ENCODE results near the gene VAT1L.

VAT1L gene

GRCh38 chr16:77780378-77780837 is 8.0 kb upstream of the VAT1L start:
- peak; percentile 74 for FAIRE-seq
- DNase-seq (ENCODE audit: insufficient read length, low spot score), result peak; percentile 91

GRCh38 chr16:77781091-77781490 is 7.3 kb upstream of the VAT1L start:
- DNase-seq (ENCODE audit: insufficient read length, low spot score) (no peak), FAIRE-seq (peak; percentile 38)

- peak; percentile 65 for FAIRE-seq
- DNase-seq (ENCODE audit: insufficient read length, low spot score), result no peak
Observed at GRCh38 chr16:77782694-77783093, 5.7 kb upstream of the VAT1L start.

GRCh38 chr16:77784441-77785372 is 3.7 kb upstream of the VAT1L start:
- DNase-seq (ENCODE audit: insufficient read length, low spot score) (no peak), FAIRE-seq (no peak)

GRCh38 chr16:77785373-77785764 is 3.0 kb upstream of the VAT1L start:
- no peak for FAIRE-seq
- DNase-seq (ENCODE audit: insufficient read length, low spot score), result no peak

GRCh38 chr16:77786186-77786847 is 2.0 kb upstream of the VAT1L start:
- no peak for DNase-seq (ENCODE audit: insufficient read length, low spot score)
- no peak for FAIRE-seq

- no peak for FAIRE-seq
- DNase-seq (ENCODE audit: insufficient read length, low spot score), result no peak
Observed at GRCh38 chr16:77787452-77787851, 912 bp upstream of the VAT1L start.

GRCh38 chr16:77789085-77790008 is 983 bp downstream of the VAT1L start:
- FAIRE-seq (peak; percentile 33), DNase-seq (ENCODE audit: insufficient read length, low spot score) (no peak)

- FAIRE-seq, result no peak
- DNase-seq (ENCODE audit: insufficient read length, low spot score), result no peak
Observed at GRCh38 chr16:77790009-77790372, 1.6 kb downstream of the VAT1L start.

- DNase-seq (ENCODE audit: insufficient read length, low spot score) (no peak), FAIRE-seq (no peak)
Observed at GRCh38 chr16:77790912-77791311, 2.5 kb downstream of the VAT1L start.

- no peak for DNase-seq (ENCODE audit: insufficient read length, low spot score)
- no peak for FAIRE-seq
Observed at GRCh38 chr16:77793417-77793816, 5.1 kb downstream of the VAT1L start.

- no peak for FAIRE-seq
- DNase-seq (ENCODE audit: insufficient read length, low spot score), result no peak
Observed at GRCh38 chr16:77794586-77794985, 6.2 kb downstream of the VAT1L start.

GRCh38 chr16:77801817-77802216 is 13.5 kb downstream of the VAT1L start:
- no peak for DNase-seq (ENCODE audit: insufficient read length, low spot score)
- FAIRE-seq, result no peak

GRCh38 chr16:77805398-77805797 is 17.0 kb downstream of the VAT1L start:
- DNase-seq (ENCODE audit: insufficient read length, low spot score) (no peak), FAIRE-seq (no peak)

- no peak for DNase-seq (ENCODE audit: insufficient read length, low spot score)
- no peak for FAIRE-seq
Observed at GRCh38 chr16:77807021-77807420, 18.7 kb downstream of the VAT1L start.

- no peak for DNase-seq (ENCODE audit: insufficient read length, low spot score)
Observed at GRCh38 chr16:77812856-77813500, 24.6 kb downstream of the VAT1L start.

GRCh38 chr16:77816293-77816692 is 27.9 kb downstream of the VAT1L start:
- DNase-seq (ENCODE audit: insufficient read length, low spot score) (no peak), FAIRE-seq (no peak)

More at GRCh38 chr16:77812856-77813500, 24.6 kb downstream of the VAT1L start:
- no peak for FAIRE-seq

- DNase-seq (ENCODE audit: insufficient read length, low spot score) (no peak), FAIRE-seq (no peak)
Observed at GRCh38 chr16:77820340-77820739, 32.0 kb downstream of the VAT1L start.

GRCh38 chr16:77822661-77823060 is 34.3 kb downstream of the VAT1L start:
- FAIRE-seq (peak; percentile 68), DNase-seq (ENCODE audit: insufficient read length, low spot score) (no peak)

GRCh38 chr16:77823067-77823466 is 34.7 kb downstream of the VAT1L start:
- no peak for DNase-seq (ENCODE audit: insufficient read length, low spot score)
- FAIRE-seq, result no peak

Measured in HTR-8/SVneo (cell line).